SJCRH30 (cell line): Measurements from ENCODE around the gene FMN1. TPM values are rescaled to one million over a fixed set of nuclear protein-coding genes. Genes with fewer than 3 reads are reported as not detected.

Experiments used
- DNase-seq, 2 experiments: peaks; one replicate each; pipeline ENCODE4 v3.0.0-alpha.2; 2015 to 2020
- H3K27ac ChIP-seq: fragments of 250-450 bp; sonication (Bioruptor Pico); 2 replicates; pipeline ENCODE4 v1.5.1; 2020; ENCODE audit warnings: mild to moderate bottlenecking, moderate library complexity
- H3K27me3 ChIP-seq: fragments of 250-450 bp; sonication (Bioruptor Pico); 2 replicates; pipeline ENCODE4 v1.5.1; 2020; ENCODE audit warnings: mild to moderate bottlenecking, moderate library complexity
- H3K36me3 ChIP-seq: fragments of 250-450 bp; sonication (Bioruptor Pico); 2 replicates; pipeline ENCODE4 v1.5.1; 2020; ENCODE audit warnings: mild to moderate bottlenecking, moderate library complexity
- H3K4me1 ChIP-seq: fragments of 250-450 bp; sonication (Bioruptor Pico); 2 replicates; pipeline ENCODE4 v1.5.1; 2020; ENCODE audit warnings: mild to moderate bottlenecking, moderate library complexity
- H3K4me3 ChIP-seq: fragments of 250-450 bp; sonication (Bioruptor Pico); 2 replicates; pipeline ENCODE4 v1.5.1; 2020; ENCODE audit warnings: mild to moderate bottlenecking, moderate library complexity
- H3K9me3 ChIP-seq: fragments of 250-450 bp; sonication (Bioruptor Pico); replicated peaks from 2 replicates; pipeline ENCODE4 v1.5.1; 2020; ENCODE audit warnings: mild to moderate bottlenecking, moderate library complexity
- total RNA-seq: library from RNA; depleted of rRNA; stranded (reverse); fragments of >200 nt; shearing (Covaris generic); gene quantifications from 2 replicates; pipeline ENCODE4 v1.2.3, GENCODE V29; 2014

Gene FMN1
- total RNA-seq, 1 experiment from 2014 or later, result 21.2 TPM

GRCh38 chr15:33068007-33068481 lies 126.5 kb downstream of the FMN1 start:
- peaks cover 31% of the 10 kb centered on the region for H3K4me1 ChIP-seq

GRCh38 chr15:33067456-33067855 lies 127.1 kb downstream of the FMN1 start:
- peaks cover 11% of the 10 kb centered on the region for H3K36me3 ChIP-seq
- no peaks in the 10 kb centered on the region for H3K9me3 ChIP-seq
- H3K27ac ChIP-seq, result peak overlapping the region; percentile 63
- DNase-seq, result peak; percentile 47 to 72
- H3K27me3 ChIP-seq, result no peaks in the 10 kb centered on the region
- peaks cover 31% of the 10 kb centered on the region for H3K4me1 ChIP-seq
- H3K4me3 ChIP-seq, result peak overlapping the region; percentile 51

More at GRCh38 chr15:33068007-33068481, 126.5 kb downstream of the FMN1 start:
- H3K4me3 ChIP-seq, result peak overlapping the region; percentile 51
- H3K27me3 ChIP-seq, result no peaks in the 10 kb centered on the region
- H3K27ac ChIP-seq, result peak overlapping the region; percentile 63
- no peaks in the 10 kb centered on the region for H3K9me3 ChIP-seq
- H3K36me3 ChIP-seq, result 0 out of 2 replicates have a peak, but pooled peaks cover 7% of the 10 kb centered on the region
- DNase-seq, result peak; percentile 62 to 80

- Histone ChIP-seq H3K9me3 (no peaks in the 10 kb centered on the region), H3K27me3 (no peaks in the 10 kb centered on the region), H3K27ac (peak overlapping the region; percentile 63), H3K36me3 (peaks cover 11% of the 10 kb centered on the region), H3K4me3 (peak overlapping the region; percentile 51), H3K4me1 (peaks cover 31% of the 10 kb centered on the region)
- peak; percentile 59 to 72 for DNase-seq
These were observed 127.9 kb downstream of the FMN1 start for GRCh38 chr15:33066584-33066983.

DNA sequence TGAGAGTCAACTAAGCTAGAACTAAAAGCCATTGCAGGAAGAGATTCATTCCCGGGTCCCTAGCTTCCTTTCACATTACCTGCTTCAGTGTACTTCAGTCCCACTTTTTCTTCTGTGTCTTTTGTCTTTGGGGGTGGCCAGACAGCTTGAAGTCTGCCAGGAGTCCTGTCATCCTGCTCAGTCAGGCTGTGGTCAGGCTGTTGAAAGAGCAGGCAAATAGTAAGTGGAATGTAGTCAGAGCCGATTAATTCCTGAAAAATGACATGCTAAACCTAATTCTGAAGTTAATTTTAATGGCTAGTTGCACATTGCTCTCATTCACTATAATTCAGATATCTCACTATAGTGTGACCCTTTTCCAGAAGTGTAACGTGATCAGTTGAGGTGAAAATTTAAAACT lies 129.6 kb downstream of the FMN1 start:
- peaks cover 18% of the 10 kb centered on the region for H3K36me3 ChIP-seq
- no peaks in the 10 kb centered on the region for H3K9me3 ChIP-seq
- no peaks in the 10 kb centered on the region for H3K27me3 ChIP-seq
- peaks cover 31% of the 10 kb centered on the region for H3K4me1 ChIP-seq
- DNase-seq, result no peak
- peak overlapping the region; percentile 51; the same call in 1 of the 2 replicates for H3K4me3 ChIP-seq
- no peak overlapping the region for H3K27ac ChIP-seq

GRCh38 chr15:33059184-33059583 lies 135.3 kb downstream of the FMN1 start:
- no peaks in the 10 kb centered on the region for H3K27me3 ChIP-seq
- H3K4me3 ChIP-seq, result no peak overlapping the region
- H3K4me1 ChIP-seq, result peaks cover 7% of the 10 kb centered on the region
- H3K36me3 ChIP-seq, result peaks cover 20% of the 10 kb centered on the region
- H3K27ac ChIP-seq, result no peak overlapping the region
- H3K9me3 ChIP-seq, result no peaks in the 10 kb centered on the region; the same call in 1 of the 2 replicates
- DNase-seq, result no peak

DNA sequence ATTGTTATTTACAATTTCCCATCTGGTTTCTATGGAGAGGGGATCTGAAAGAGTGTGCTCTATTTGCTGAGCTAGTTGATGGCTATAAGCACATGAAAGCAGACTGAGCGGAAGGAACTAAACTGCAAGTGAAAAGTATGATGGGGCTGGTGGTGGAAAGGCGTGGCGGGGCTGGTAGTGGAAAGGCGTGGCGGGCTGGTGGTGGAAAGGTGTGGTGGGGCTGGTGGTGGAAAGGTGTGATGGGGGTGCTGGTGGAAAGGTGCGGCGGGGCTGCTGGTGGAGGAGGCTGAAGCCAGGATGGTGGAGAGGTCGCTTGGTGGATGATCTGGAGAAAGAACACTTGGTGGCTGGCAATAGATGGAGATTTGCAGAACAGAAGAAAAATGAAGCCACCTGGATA lies 136.7 kb downstream of the FMN1 start:
- H3K27ac ChIP-seq, result no peak overlapping the region
- peaks cover 4% of the 10 kb centered on the region; the same call in 1 of the 2 replicates for H3K4me1 ChIP-seq
- no peak overlapping the region for H3K4me3 ChIP-seq
- no peaks in the 10 kb centered on the region; the same call in 1 of the 2 replicates for H3K9me3 ChIP-seq
- peaks cover 14% of the 10 kb centered on the region for H3K36me3 ChIP-seq
- DNase-seq, result no peak
- no peaks in the 10 kb centered on the region for H3K27me3 ChIP-seq

GRCh38 chr15:33055962-33056361 lies 138.6 kb downstream of the FMN1 start:
- Histone ChIP-seq H3K4me1 (peaks cover 4% of the 10 kb centered on the region; the same call in 1 of the 2 replicates), H3K4me3 (no peak overlapping the region), H3K9me3 (no peaks in the 10 kb centered on the region; the same call in 1 of the 2 replicates), H3K27me3 (no peaks in the 10 kb centered on the region), H3K36me3 (peaks cover 9% of the 10 kb centered on the region), H3K27ac (no peak overlapping the region)
- no peak for DNase-seq

GRCh38 chr15:33051528-33051927 lies 143.0 kb downstream of the FMN1 start:
- no peaks in the 10 kb centered on the region for H3K27me3 ChIP-seq
- no peak overlapping the region for H3K4me3 ChIP-seq
- no peak for DNase-seq
- no peaks in the 10 kb centered on the region for H3K4me1 ChIP-seq
- H3K27ac ChIP-seq, result no peak overlapping the region
- H3K9me3 ChIP-seq, result peaks cover 31% of the 10 kb centered on the region
- peaks cover 8% of the 10 kb centered on the region for H3K36me3 ChIP-seq

DNA sequence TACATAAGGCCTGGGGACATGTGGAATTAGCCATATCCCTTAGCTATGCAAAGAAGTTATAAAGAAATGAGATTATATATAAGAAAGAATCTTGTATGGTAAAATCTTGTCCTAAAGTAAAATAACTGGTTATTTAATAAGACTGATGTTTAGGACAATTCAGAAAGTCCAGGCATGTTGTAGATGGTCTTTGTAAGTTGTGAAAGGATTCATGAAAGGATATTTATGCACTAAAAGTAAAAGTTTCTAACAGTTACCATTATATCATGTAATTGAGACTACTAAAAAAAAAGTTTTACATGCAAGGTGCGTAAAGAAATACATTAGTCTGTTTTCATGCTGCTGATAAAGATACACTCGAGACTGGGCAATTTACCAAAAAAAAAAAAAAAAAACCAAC lies 146.3 kb downstream of the FMN1 start:
- no peaks in the 10 kb centered on the region for H3K27me3 ChIP-seq
- H3K4me3 ChIP-seq, result no peak overlapping the region
- H3K4me1 ChIP-seq, result peaks cover 8% of the 10 kb centered on the region
- H3K27ac ChIP-seq, result no peak overlapping the region
- H3K36me3 ChIP-seq, result peaks cover 5% of the 10 kb centered on the region
- peaks cover 31% of the 10 kb centered on the region for H3K9me3 ChIP-seq
- peak in 1 of 2 experiments; percentile 55 for DNase-seq

- Histone ChIP-seq H3K27me3 (no peaks in the 10 kb centered on the region), H3K4me3 (no peak overlapping the region), H3K27ac (no peak overlapping the region), H3K4me1 (peaks cover 8% of the 10 kb centered on the region), H3K36me3 (peaks cover 5% of the 10 kb centered on the region), H3K9me3 (peaks cover 31% of the 10 kb centered on the region)
- DNase-seq, result no peak
These were observed 147.4 kb downstream of the FMN1 start for GRCh38 chr15:33047077-33047476.

DNA sequence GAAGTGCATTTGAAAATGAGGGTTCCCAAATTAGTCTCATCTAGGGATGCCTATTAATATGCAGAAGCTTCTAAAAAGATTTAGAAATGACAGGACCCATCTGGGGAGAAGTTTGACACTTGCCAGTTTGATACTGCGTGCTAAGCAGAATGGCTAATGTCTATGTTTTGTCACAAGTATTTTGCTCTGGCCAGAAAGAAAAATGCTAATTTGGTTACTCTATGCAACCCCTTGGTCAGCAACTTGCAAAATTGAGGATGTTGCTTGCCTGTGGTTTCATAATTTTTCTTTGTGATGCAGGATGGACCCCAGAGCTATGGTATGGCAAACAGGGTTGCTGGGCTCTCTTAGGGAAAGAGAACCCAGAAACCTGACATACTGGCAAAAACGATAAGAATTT lies 148.2 kb downstream of the FMN1 start:
- H3K4me1 ChIP-seq, result peaks cover 8% of the 10 kb centered on the region
- H3K27ac ChIP-seq, result no peak overlapping the region
- no peaks in the 10 kb centered on the region for H3K27me3 ChIP-seq
- H3K4me3 ChIP-seq, result no peak overlapping the region
- peaks cover 5% of the 10 kb centered on the region for H3K36me3 ChIP-seq
- peaks cover 31% of the 10 kb centered on the region for H3K9me3 ChIP-seq
- DNase-seq, result no peak

GRCh38 chr15:33045066-33045810 lies 149.3 kb downstream of the FMN1 start:
- Histone ChIP-seq H3K4me3 (no peak overlapping the region), H3K27me3 (no peaks in the 10 kb centered on the region), H3K4me1 (peaks cover 12% of the 10 kb centered on the region), H3K9me3 (peaks cover 30% of the 10 kb centered on the region), H3K36me3 (peaks cover 5% of the 10 kb centered on the region; the same call in 1 of the 2 replicates), H3K27ac (0 out of 2 replicates have a peak overlapping the region, but pooled peaks have one; percentile 8)
- DNase-seq, result peak; percentile 46 to 76

- H3K4me1 ChIP-seq, result peaks cover 12% of the 10 kb centered on the region
- H3K27me3 ChIP-seq, result no peaks in the 10 kb centered on the region
- no peak overlapping the region for H3K4me3 ChIP-seq
- H3K27ac ChIP-seq, result no peak overlapping the region
- DNase-seq, result no peak
- peaks cover 5% of the 10 kb centered on the region; the same call in 1 of the 2 replicates for H3K36me3 ChIP-seq
- H3K9me3 ChIP-seq, result peaks cover 24% of the 10 kb centered on the region
These were observed 149.9 kb downstream of the FMN1 start for GRCh38 chr15:33044598-33044997.

DNA sequence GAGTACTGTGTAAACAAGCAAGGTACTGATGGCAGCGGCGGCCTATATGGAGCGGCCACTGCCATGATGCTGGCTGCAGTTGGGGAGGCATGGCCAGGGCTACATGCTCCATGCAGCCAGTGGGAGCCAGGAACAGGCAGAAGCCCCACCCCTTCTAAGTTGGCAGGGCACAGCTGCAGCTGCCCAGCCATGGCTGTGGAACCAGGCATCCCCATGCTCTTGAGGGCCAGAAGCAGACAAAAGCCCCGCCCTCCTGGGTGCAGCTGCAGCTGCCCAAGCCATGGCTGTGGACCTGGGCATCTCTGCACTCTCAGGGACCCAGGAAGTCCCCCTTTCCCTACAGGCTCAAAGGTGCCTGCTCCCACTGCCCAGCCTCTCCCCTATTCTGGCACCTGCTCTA lies 150.9 kb downstream of the FMN1 start:
- Histone ChIP-seq H3K27me3 (no peaks in the 10 kb centered on the region), H3K4me1 (peaks cover 12% of the 10 kb centered on the region), H3K4me3 (no peak overlapping the region), H3K36me3 (peaks cover 5% of the 10 kb centered on the region; the same call in 1 of the 2 replicates), H3K9me3 (peaks cover 15% of the 10 kb centered on the region), H3K27ac (no peak overlapping the region)
- DNase-seq, result no peak

DNA sequence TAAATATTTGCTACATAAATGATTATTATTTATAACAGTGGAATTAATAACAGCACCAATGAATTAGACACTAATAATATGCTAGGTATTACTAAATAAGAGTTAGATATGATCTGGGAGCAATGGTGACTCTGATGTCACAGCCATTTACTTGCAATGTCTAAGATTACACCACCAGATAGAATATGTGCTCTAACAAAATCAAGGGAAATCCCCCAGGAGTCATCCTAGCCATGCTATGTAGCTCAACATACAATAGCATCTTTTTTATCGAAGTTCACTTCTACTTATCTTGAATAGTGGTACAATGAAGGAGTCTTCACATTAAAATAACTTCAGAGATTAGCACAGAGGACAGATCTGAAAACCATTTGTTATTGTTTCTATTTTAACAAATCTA lies 154.0 kb downstream of the FMN1 start:
- DNase-seq, result no peak
- H3K27me3 ChIP-seq, result no peaks in the 10 kb centered on the region
- H3K36me3 ChIP-seq, result no peaks in the 10 kb centered on the region; the same call in none of the 2 replicates
- no peak overlapping the region for H3K27ac ChIP-seq
- peaks cover 4% of the 10 kb centered on the region; the same call in 1 of the 2 replicates for H3K9me3 ChIP-seq
- H3K4me3 ChIP-seq, result no peak overlapping the region
- peaks cover 10% of the 10 kb centered on the region for H3K4me1 ChIP-seq
